GM12874 (cell line): Measurements from ENCODE around the gene TECPR2.

Experiments used
- CTCF ChIP-seq: IDR thresholded peaks from 2 replicates; pipeline ENCODE4 v1.5.1; 2011; ENCODE audit warnings: low read depth, mild to moderate bottlenecking, control low read depth, low read length, moderate library complexity; ENCODE audit not compliant: insufficient read depth

The TECPR2 gene

GRCh38 chr14:102338724-102339123, 24.0 kb upstream of the TECPR2 start:
- no peak for TF ChIP-seq CTCF

DNA sequence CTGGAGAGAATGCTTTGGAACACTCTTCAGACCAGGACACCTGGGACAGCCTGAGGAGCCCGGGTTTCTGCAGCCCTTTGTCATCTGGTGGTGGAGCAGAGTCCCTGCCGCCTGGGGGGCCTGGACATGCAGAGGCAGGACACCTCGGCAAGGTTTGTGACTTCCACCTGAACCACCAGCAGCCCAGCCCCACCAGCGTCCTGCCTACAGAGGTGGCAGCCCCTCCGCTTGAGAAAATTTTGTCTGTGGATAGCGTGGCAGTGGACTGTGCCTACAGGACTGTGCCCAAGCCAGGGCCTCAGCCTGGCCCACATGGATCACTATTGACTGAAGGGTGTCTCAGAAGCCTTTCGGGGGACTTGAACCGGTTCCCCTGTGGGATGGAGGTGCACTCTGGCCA, 21.2 kb upstream of the TECPR2 start:
- TF ChIP-seq CTCF, result no peak

DNA sequence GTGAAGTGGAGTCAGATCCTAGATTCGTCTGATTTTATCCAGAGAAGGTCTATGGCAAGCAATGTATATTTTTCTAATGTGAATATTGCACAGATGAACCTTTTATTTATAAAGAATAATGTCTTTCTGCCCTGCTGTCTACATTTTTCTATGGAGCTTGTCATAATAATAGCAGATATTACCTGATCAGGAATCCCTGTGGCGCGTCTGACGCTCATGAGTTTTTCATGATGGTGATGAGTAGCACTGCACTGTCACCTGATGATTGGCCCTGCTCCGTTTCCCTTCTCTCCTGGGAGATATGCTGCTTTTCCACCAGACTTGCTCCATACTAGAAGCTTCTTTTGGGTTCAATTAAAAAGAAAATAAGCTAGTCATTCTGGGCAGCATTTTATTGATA, 20.5 kb upstream of the TECPR2 start:
- TF ChIP-seq CTCF, result no peak

GRCh38 chr14:102344084-102344483, 18.7 kb upstream of the TECPR2 start:
- TF ChIP-seq CTCF, result no peak

DNA sequence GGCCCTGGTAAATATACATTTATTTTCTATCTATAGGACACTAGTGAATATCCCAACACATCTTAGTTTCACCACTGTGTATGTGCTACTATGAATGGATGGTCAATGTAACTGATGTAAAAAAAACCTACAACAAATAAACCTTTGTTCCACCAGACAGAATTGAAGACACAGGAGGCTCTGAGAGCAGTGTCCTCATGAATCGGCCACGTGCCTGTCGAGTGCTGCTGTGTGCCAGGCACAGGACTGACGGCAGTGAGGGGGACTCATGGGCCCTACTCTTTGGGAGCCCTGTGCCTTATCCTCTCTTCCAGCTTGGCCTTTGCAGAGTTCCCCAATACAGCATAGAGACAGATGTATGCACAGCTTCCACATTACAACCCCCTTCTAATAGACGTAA, 18.3 kb upstream of the TECPR2 start:
- TF ChIP-seq CTCF, result no peak

- TF ChIP-seq CTCF, result no peak
Observed at GRCh38 chr14:102345232-102345631, 17.5 kb upstream of the TECPR2 start.

DNA sequence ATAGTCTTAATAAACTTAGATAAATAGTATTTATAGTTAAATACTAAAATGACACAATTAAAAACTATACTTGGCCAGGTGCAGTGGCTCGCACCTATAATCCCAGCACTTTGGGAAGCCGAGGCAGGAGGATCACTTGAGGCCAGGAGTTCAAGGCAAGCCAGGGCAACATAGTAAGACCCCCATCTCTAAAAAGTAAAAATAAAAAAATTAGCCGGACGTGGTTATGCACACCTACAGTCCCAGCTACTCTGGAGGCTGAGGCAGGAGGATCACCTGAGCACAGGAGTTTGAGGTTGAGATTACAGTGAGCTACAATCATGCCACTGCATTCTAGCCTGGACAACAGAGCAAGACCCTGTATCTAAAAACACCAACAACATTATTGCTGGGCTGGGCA, 16.1 kb upstream of the TECPR2 start:
- no peak for TF ChIP-seq CTCF

DNA sequence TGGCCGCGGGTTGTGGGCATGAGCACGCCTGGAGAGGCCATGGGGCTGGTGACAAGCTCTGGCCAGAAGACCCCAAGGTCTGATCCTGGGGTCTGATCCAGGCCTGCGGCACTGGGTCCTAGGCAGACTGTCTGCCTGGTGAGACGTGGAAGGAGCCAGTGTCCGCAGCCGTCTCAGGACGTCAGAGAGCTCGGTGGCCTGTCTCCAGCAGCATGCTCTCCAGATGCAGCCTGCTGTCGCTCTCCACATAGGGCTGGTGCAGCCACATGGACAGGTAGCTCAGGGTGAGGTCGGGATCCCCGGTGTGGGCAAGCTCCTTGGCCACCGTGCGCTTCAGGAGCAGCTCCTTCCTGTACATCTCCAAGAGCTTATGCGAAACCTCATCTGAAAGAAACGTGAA, 14.4 kb upstream of the TECPR2 start:
- TF ChIP-seq CTCF, result no peak
